Panc1 (cell line): Measurements from ENCODE around the gene RNF144A. TPM values are rescaled to one million over a fixed set of nuclear protein-coding genes. Genes with fewer than 3 reads are reported as not detected.

Experiments
- ATAC-seq: fragments of 200-7000 bp; cut with Tn5 transposase; 2 replicates; pipeline ENCODE4 v1.9.1; 2020; ENCODE audit warnings: mild to moderate bottlenecking, moderate library complexity
- BruUV-seq: library from RNA; stranded (reverse); fragments of 400-500 nt; replicated peaks from 2 replicates; lab custom pipeline; 2021; lab: Mats Ljungman, UMichigan
- CTCF ChIA-PET: fragments of 300-600 bp; sonication (Branson Sonifier 250); formaldehyde crosslinking; loops from one replicate; lab custom pipeline; 2022; ENCODE audit warnings: antibody characterized with exemption; lab: Charles Lee
- POLR2A ChIA-PET: fragments of 300-600 bp; sonication (Branson Sonifier 250); formaldehyde crosslinking; loops from one replicate; lab custom pipeline; 2022; ENCODE audit warnings: antibody characterized with exemption; lab: Charles Lee
- DNase-seq: peaks from one replicate; pipeline ENCODE4 v3.0.0-alpha.2; 2010; ENCODE audit warnings: low read depth, low spot score
- H3K27ac ChIP-seq: 2 replicates; pipeline ENCODE4 v1.5.1; 2011; ENCODE audit warnings: mild to moderate bottlenecking, low read length, inconsistent platforms
- H3K27me3 ChIP-seq: fragments of 200-500 bp; sonication (Bioruptor generic); 2 replicates; pipeline ENCODE4 v1.6.0; 2014; ENCODE audit warnings: low read length, inconsistent platforms; ENCODE audit not compliant: control insufficient read depth, insufficient read depth
- H3K36me3 ChIP-seq: fragments of 200-500 bp; sonication (Bioruptor generic); 2 replicates; pipeline ENCODE4 v1.5.1; 2014; ENCODE audit warnings: inconsistent platforms, mild to moderate bottlenecking, low read length, moderate library complexity; ENCODE audit not compliant: control insufficient read depth, insufficient read depth
- H3K4me1 ChIP-seq: 2 replicates; pipeline ENCODE4 v1.5.1; 2011; ENCODE audit warnings: inconsistent platforms, mild to moderate bottlenecking, low read length, moderate library complexity; ENCODE audit not compliant: control insufficient read depth, insufficient read depth
- H3K4me3 ChIP-seq, 2 experiments: 2 replicates each; pipeline ENCODE4 v1.5.1; 2011 to 2012; ENCODE audit warnings: low read depth in 2 of 2, low read length in 2 of 2, mild to moderate bottlenecking in 2 of 2, inconsistent platforms in 1 of 2, moderate library complexity in 1 of 2
- H3K9me3 ChIP-seq: fragments of 200-500 bp; sonication (Bioruptor generic); 2 replicates; pipeline ENCODE4 v1.5.1; 2014; ENCODE audit warnings: low read depth, mild to moderate bottlenecking, inconsistent platforms, low read length, moderate library complexity; ENCODE audit not compliant: control insufficient read depth, insufficient read depth
- POLR2AphosphoS5 ChIP-seq: IDR thresholded peaks from 2 replicates; pipeline ENCODE4 v1.6.1; 2012; ENCODE audit warnings: mild to moderate bottlenecking, low read depth, low read length, moderate library complexity
- SIN3A ChIP-seq: IDR thresholded peaks from 2 replicates; pipeline ENCODE4 v1.6.1; 2012; ENCODE audit warnings: low read depth, mild to moderate bottlenecking, low read length, moderate library complexity, borderline replicate concordance; ENCODE audit not compliant: insufficient read depth
- TCF7L2 ChIP-seq: IDR thresholded peaks from 2 replicates; pipeline ENCODE4 v1.6.1; 2011; ENCODE audit warnings: mild to moderate bottlenecking, low read depth, low read length, inconsistent platforms
- in situ Hi-C: cut with HindIII; loops from 2 replicates; pipeline ENCODE4 v1.10.0; 2016; ENCODE audit warnings: low sequenced_read_pairs, low pct_unique_long_range_greater_than_20kb
- intact Hi-C: fragments of 100-400 bp; cut with micrococcal nuclease; formaldehyde crosslinking; loops from one replicate; pipeline ENCODE4 v1.10.0; 2022; ENCODE audit not compliant: unreplicated experiment
- total RNA-seq: library from RNA; stranded (reverse); gene quantifications from one replicate; pipeline ENCODE4 v1.2.1, GENCODE V29; 2021; ENCODE audit not compliant: unreplicated experiment
- TF ChIP-seq, protein P1 (sequence below): fragments of 450-650 bp; IDR thresholded peaks from 2 replicates; pipeline ENCODE4 v1.5.1; 2017; ENCODE audit warnings: mild to moderate bottlenecking
- TF ChIP-seq, protein P2 (sequence below), 2 experiments: IDR thresholded peaks; 2 replicates each; pipeline ENCODE4 v1.6.1; 2011 to 2012; ENCODE audit warnings: low read depth in 2 of 2, control low read depth in 1 of 2, low read length in 1 of 2, mild to moderate bottlenecking in 1 of 2, moderate library complexity in 1 of 2; ENCODE audit not compliant: insufficient read depth in 1 of 2

RNF144A gene
- total RNA-seq, 1 experiment from 2014 or later = 5.4 TPM

DNA sequence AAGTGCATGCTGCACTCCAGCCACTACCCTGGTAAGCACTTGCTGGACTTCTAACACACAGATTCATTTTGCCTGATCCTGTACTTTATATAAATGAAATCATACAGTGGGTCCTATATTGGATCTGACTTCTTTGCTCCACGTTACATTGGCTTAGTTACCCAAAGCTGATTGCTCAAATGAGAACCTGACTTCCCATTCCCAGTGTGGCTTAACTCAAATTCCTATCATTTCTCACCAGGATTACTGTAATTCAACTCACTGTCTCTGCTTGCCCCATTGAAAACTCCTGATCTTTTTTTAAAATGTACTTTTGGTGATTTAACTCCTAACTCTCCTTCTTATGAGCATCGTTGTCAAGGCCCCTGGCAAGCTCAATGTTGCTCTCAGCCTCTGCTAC, 38.2 kb upstream of the RNF144A start:
- Histone ChIP-seq H3K27me3 (peaks cover 4% of the 10 kb centered on the region; the same call in 1 of the 2 replicates), H3K27ac (no peak overlapping the region), H3K36me3 (no peaks in the 10 kb centered on the region), H3K4me3 (no peak overlapping the region), H3K4me1 (no peaks in the 10 kb centered on the region), H3K9me3 (no peaks in the 10 kb centered on the region)
- POLR2A ChIA-PET = no interaction called here
- ATAC-seq (no peak), DNase-seq (no peak)
- intact Hi-C loops (no loop called here), in situ Hi-C loops (no loop called here)
- CTCF ChIA-PET = no interaction called here
- BruUV-seq = no TSS peak
- TF ChIP-seq, protein P1, sequence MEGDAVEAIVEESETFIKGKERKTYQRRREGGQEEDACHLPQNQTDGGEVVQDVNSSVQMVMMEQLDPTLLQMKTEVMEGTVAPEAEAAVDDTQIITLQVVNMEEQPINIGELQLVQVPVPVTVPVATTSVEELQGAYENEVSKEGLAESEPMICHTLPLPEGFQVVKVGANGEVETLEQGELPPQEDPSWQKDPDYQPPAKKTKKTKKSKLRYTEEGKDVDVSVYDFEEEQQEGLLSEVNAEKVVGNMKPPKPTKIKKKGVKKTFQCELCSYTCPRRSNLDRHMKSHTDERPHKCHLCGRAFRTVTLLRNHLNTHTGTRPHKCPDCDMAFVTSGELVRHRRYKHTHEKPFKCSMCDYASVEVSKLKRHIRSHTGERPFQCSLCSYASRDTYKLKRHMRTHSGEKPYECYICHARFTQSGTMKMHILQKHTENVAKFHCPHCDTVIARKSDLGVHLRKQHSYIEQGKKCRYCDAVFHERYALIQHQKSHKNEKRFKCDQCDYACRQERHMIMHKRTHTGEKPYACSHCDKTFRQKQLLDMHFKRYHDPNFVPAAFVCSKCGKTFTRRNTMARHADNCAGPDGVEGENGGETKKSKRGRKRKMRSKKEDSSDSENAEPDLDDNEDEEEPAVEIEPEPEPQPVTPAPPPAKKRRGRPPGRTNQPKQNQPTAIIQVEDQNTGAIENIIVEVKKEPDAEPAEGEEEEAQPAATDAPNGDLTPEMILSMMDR = no peak
- TF ChIP-seq POLR2AphosphoS5 = no peak
- TF ChIP-seq, protein P2, sequence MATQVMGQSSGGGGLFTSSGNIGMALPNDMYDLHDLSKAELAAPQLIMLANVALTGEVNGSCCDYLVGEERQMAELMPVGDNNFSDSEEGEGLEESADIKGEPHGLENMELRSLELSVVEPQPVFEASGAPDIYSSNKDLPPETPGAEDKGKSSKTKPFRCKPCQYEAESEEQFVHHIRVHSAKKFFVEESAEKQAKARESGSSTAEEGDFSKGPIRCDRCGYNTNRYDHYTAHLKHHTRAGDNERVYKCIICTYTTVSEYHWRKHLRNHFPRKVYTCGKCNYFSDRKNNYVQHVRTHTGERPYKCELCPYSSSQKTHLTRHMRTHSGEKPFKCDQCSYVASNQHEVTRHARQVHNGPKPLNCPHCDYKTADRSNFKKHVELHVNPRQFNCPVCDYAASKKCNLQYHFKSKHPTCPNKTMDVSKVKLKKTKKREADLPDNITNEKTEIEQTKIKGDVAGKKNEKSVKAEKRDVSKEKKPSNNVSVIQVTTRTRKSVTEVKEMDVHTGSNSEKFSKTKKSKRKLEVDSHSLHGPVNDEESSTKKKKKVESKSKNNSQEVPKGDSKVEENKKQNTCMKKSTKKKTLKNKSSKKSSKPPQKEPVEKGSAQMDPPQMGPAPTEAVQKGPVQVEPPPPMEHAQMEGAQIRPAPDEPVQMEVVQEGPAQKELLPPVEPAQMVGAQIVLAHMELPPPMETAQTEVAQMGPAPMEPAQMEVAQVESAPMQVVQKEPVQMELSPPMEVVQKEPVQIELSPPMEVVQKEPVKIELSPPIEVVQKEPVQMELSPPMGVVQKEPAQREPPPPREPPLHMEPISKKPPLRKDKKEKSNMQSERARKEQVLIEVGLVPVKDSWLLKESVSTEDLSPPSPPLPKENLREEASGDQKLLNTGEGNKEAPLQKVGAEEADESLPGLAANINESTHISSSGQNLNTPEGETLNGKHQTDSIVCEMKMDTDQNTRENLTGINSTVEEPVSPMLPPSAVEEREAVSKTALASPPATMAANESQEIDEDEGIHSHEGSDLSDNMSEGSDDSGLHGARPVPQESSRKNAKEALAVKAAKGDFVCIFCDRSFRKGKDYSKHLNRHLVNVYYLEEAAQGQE (IDR thresholded peaks at IDR 0.05; ENCODE audit: insufficient read depth in 1 of 2, low read depth in 2 of 2, low read length in 1 of 2) = no peak
- TF ChIP-seq SIN3A = no peak
- TF ChIP-seq TCF7L2 = no peak

DNA sequence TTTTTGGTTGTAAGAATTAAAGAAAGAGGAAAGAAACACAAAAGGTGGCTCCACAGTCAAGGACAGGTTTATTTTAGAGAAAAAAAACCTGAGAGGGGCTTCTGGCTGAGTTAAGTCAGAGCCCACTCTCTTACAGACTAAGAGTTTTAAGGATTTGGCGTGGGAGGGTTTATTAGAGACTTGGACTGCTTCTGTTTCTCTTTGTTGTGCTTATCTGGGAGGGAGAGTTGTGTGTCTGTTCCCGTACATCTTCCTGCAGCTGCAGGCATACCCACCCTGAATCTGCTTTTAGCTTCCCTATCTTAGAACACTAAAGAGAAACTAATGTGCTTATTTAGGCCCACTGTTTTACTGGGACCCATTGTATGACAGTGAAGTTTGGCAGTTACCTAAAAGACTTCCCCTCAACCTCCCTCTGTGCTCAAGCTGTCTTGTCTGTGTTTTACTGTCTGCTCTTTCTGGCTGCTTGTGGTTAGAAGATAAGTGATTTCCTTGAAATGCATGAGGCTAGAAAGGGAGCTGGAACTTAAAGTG, 36.9 kb upstream of the RNF144A start:
- POLR2A ChIA-PET = no interaction called here
- intact Hi-C loops (no loop called here), in situ Hi-C loops (no loop called here)
- no peak overlapping the region for H3K27ac ChIP-seq
- no peak overlapping the region for H3K4me3 ChIP-seq
- no peaks in the 10 kb centered on the region for H3K9me3 ChIP-seq
- no peak for DNase-seq
- CTCF ChIA-PET = no interaction called here
- TF ChIP-seq, protein P2 (IDR thresholded peaks at IDR 0.05; ENCODE audit: insufficient read depth in 1 of 2, low read depth in 2 of 2, low read length in 1 of 2) = no peak
- TF ChIP-seq TCF7L2 (no peak), POLR2AphosphoS5 (no peak), SIN3A (no peak)
- TF ChIP-seq, protein P1 = no peak
- H3K36me3 ChIP-seq = no peaks in the 10 kb centered on the region
- BruUV-seq = no TSS peak
- ATAC-seq = no peak
- H3K27me3 ChIP-seq = peaks cover 4% of the 10 kb centered on the region; the same call in 1 of the 2 replicates
- no peaks in the 10 kb centered on the region for H3K4me1 ChIP-seq
